ENCODE data around the gene TESPA1. TPM values are rescaled to one million over a fixed set of nuclear protein-coding genes. Genes with fewer than 3 reads are reported as not detected.
A peak's percentile ranks its signal among the peaks of the same experiment; 100 is the strongest.

The TESPA1 gene
- total and polyA plus RNA-seq, 9 of the 15 experiments (the other 6 are each of a cell fraction or from before 2014, with no cell fraction given): 0.72 to 7.1 (median 2.4) TPM

GRCh38 chr12:54977155-54977554, 7.4 kb downstream of the TESPA1 start:
- Histone ChIP-seq H4K20me1 (replicated peaks; ENCODE audit: control insufficient read depth, insufficient read depth, low read length) (no peaks in the 10 kb centered on the region), H3K9me3 (replicated peaks; ENCODE audit: control insufficient read depth, insufficient read depth, low read depth, low read length) (no peaks in the 10 kb centered on the region), H3K4me1 (replicated peaks in 1 of 2; ENCODE audit: control insufficient read depth in 2 of 2, insufficient read depth in 2 of 2, low read length in 2 of 2) (peaks cover 14 to 49% of the 10 kb centered on the region in 2 experiments), H3K4me2 (ENCODE audit: insufficient read depth, low read length) (no peak overlapping the region), H3K79me2 (ENCODE audit: control insufficient read depth, insufficient read depth, low read length) (no peaks in the 10 kb centered on the region), H3K9ac (ENCODE audit: insufficient read depth in 1 of 2, low read depth in 2 of 2, low read length in 2 of 2) (no peak overlapping the region; a peak in 1 of 4 replicates), H3K4me3 (no peak overlapping the region), H3K27ac (ENCODE audit: extremely low read depth, low read depth, low read length) (no peak overlapping the region; the same call in 2 of the 3 replicates), H3K36me3 (ENCODE audit: control insufficient read depth, insufficient read depth, low read length) (no peaks in the 10 kb centered on the region), H2AFZ (ENCODE audit: low read depth, low read length) (peak overlapping the region; percentile 66), H3K27me3 (ENCODE audit: control insufficient read depth in 2 of 2, insufficient read depth in 2 of 2, low read length in 2 of 2) (no peaks in the 10 kb centered on the region), H3K9me1 (ENCODE audit: control insufficient read depth, insufficient read depth, low read length) (no peaks in the 10 kb centered on the region)
- in situ Hi-C loops (cut with MboI): no loop called here
- peak; percentile 30 for ATAC-seq
- BruUV-seq (replicated peaks): no TSS peak
- TF ChIP-seq ZNF316 (IDR thresholded peaks at IDR 0.05): peak; percentile 65
- TF ChIP-seq C11orf30 (IDR thresholded peaks at IDR 0.05; ENCODE audit: low read depth): peak; percentile 56; the same call in 1 of the 2 replicates
- TF ChIP-seq ZNF766 (CRISPR knock-in tag; conservative IDR thresholded peaks at IDR 0.05): peak; percentile 52; the same call in 1 of the 2 replicates
- no peak for TF ChIP-seq HBP1 (CRISPR knock-in tag; IDR thresholded peaks at IDR 0.05)
- no peak for TF ChIP-seq TEAD1 (CRISPR knock-in tag; IDR thresholded peaks at IDR 0.05)
- TF ChIP-seq ZBTB34 (CRISPR knock-in tag; IDR thresholded peaks at IDR 0.05): no peak
- TF ChIP-seq TCF7L2 (IDR thresholded peaks at IDR 0.05; ENCODE audit: low read depth, low read length): no peak
- no peak for TF ChIP-seq SMAD2 (IDR thresholded peaks at IDR 0.05; ENCODE audit: low read depth, low read length)
- TF ChIP-seq THRA (IDR thresholded peaks at IDR 0.05): no peak
- TF ChIP-seq CBFA2T2 (conservative IDR thresholded peaks at IDR 0.05): no peak
- TF ChIP-seq BRCA1 (IDR thresholded peaks at IDR 0.05): no peak
- no peak for TF ChIP-seq BRCA1 (CRISPR knock-in tag; IDR thresholded peaks at IDR 0.05)
- no peak for TF ChIP-seq NR3C1 (CRISPR knock-in tag; IDR thresholded peaks at IDR 0.05)
- TF ChIP-seq TAF15 (IDR thresholded peaks at IDR 0.05; ENCODE audit: low read depth, low read length): no peak
- TF ChIP-seq ZNF212 (CRISPR knock-in tag; IDR thresholded peaks at IDR 0.05): no peak
- ChIA-PET CTCF (ENCODE audit: low intra/inter-chr PET ratio) (no interaction called here), POLR2A (interaction anchor here (0.6 to 0.8 kb wide), 3 partner anchors 16 to 163 kb away, joined by 3 to 4 read pairs (median 4); no protein-coding TSS in a partner anchor)
- no peak for DNase-seq (ENCODE audit: extremely low read depth in 1 of 4, low spot score in 3 of 4)
- 4% methylated on average over 3 of the region's 3 CpGs for WGBS (ENCODE audit: insufficient coverage, low coverage, missing lambda C conversion rate)
- intact Hi-C loops (cut with micrococcal nuclease): no loop called here
- FAIRE-seq: peak; percentile 19
